GM21576 (cell line): ENCODE measurements around the gene ACAA2.

Experiments used
- ATAC-seq: cut with Tn5 transposase; IDR thresholded peaks from one replicate; pipeline ENCODE4 v1.9.1; 2021; ENCODE audit warnings: mild to moderate bottlenecking, moderate library complexity; ENCODE audit not compliant: unreplicated experiment

The ACAA2 gene, protein sequence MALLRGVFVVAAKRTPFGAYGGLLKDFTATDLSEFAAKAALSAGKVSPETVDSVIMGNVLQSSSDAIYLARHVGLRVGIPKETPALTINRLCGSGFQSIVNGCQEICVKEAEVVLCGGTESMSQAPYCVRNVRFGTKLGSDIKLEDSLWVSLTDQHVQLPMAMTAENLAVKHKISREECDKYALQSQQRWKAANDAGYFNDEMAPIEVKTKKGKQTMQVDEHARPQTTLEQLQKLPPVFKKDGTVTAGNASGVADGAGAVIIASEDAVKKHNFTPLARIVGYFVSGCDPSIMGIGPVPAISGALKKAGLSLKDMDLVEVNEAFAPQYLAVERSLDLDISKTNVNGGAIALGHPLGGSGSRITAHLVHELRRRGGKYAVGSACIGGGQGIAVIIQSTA

GRCh38 chr18:49813319-49814146, at the start of gene ACAA2:
TSS of gene ACAA2 (minus strand) at chr18:49813533. CDS start at chr18:49813484, 49 bp downstream.
- ATAC-seq = peak; percentile 76

DNA sequence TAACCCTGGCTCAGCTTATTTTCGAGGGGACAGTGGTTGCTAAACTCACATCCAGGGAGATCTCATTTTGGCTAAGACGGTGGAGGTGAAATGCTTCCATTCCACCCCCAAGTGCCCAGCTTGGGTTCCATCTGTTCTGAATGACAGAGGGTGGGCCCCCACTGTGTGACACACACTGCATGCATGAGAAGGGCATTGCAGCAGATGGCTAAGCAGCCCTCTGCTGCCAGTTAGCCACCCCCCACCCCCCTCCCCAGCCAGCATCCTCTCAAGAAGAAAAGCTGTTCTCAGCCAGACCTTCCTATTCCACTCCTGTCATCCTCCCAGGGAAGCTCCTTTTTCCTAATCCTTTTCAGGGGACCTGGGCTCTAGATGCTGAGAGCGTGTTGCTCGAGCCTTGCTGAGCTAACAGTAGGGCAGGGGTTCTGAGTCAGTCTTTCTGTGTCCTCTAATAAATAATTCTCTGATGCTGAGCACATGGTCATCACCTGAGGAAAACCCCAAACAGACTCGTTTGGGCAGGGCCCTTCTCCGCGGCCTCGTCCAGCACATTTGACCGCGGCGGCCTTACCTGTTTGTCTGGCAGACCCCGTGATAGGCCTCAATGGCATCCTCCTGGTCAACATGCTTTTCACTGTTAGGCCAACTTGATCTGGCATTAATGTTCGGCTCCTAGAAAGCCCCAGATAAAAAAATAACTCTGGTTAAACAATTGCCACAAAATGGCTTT, 49.5 kb upstream of the ACAA2 start:
- no peak for ATAC-seq

- no peak for ATAC-seq
Observed at GRCh38 chr18:49861659-49862058, 48.3 kb upstream of the ACAA2 start.

DNA sequence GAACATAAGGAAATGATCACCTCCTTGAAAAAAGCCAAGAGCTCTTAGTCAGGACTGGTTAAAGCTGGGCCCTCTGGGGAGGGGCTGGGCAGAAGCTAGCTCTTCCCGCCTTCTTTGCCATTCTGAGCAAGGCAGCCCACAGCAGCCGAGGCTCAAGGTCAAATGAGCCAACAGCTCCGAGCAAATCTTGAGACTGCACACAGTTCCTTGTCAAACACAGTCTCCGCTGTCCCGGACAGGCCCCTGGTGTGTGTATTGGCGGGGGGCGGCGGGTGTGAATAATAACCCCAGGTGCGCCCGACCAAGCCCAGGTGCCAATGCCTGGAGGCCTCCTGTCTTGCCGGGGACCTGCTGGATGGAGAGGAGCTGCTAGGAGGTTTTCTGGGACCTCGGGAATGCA, 46.4 kb upstream of the ACAA2 start:
- ATAC-seq = no peak

DNA sequence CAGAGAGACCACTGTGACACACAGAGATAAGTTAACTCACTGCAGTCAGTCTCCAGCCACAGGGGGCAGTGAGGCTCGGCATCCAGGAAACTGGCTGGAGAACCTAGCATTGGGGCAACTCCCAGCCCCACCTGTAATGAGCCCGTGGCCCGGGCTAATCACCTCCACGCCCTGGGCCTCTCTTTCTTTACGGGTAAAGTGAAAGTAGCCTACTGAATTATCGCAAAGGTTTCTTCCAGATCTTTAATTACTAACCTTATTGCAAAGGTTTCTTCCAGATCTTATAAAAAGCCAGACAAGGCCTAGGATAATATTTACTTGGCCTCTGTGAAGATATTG, 45.7 kb upstream of the ACAA2 start:
- ATAC-seq = no peak

- ATAC-seq = no peak
Observed at GRCh38 chr18:49858309-49859020, 45.1 kb upstream of the ACAA2 start.

- no peak for ATAC-seq
Observed at GRCh38 chr18:49857708-49858107, 44.4 kb upstream of the ACAA2 start.

- ATAC-seq = no peak
Observed at GRCh38 chr18:49856496-49856895, 43.2 kb upstream of the ACAA2 start.

DNA sequence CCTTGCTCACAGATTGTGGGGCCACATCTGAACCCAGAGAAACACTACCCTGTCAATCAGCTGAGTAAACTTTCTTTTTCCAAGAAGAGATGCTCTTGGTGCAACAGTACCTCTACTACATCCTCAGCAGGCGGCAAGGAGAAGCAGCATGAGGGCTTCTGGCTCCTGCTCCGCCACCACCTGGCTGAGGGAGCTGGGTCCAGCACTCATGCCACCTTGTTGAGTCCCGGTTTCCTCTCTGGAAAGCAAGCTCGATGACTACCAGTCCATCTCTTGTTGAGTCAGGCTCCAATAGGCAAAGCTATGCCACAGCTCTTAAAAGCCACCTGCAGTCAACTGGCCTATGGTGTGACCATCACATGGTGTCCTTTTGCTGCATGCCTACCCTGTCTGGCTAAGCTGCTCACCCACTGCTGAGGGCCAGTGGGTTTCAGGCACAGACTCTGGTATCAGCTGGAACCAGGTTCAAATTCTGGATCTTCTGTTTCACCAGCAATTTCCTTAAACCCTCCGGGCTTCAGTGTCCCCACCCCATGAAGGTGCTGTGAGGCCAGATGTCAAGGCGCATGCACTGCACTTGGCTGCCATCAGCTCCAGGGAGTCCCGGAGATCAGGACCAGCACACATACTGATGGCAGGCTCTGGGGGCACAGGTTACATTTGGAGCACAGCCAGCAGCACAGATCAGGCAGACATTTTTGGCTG, 42.5 kb upstream of the ACAA2 start:
- no peak for ATAC-seq

- ATAC-seq = no peak
Observed at GRCh38 chr18:49854681-49855080, 41.3 kb upstream of the ACAA2 start.

DNA sequence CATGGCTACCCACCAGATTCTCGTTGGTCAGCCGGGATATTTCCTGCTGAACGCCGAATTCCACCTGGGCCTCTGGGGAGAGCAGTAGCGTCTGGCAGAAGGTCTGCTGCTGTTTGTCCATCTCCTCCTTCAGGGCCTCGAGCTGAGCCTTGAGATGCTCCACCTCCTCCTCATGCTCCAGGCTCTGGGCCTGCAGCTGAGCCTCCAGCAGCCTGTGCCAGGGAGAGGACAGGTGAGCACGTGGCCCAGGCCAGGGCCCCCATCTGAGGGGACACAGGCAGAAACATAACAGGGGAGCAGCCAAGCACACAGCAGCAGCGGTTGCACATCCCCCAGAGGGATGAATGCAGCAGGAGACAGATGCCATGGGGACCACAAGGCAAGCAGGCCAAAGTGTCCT, 40.1 kb upstream of the ACAA2 start:
- ATAC-seq = no peak

DNA sequence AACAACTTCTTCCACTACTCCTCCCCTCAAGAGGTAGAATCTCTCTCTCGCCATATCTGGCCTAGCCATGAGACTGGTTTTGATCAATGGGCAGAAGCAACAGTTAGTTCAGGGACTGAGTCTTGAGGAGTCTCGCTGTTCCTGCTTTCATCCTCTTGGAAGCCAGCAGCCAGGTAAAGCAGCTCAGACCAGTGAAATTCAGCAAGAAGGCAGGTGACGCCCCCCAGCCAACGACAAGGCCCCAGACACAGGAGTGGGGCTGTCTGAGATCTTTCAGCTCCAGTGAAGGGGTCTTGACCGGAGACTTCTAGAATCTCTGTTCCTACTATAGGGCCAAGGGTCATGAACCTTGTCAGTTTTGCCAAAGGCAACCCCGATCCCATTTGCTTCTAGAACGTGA, 39.7 kb upstream of the ACAA2 start:
- no peak for ATAC-seq

GRCh38 chr18:49851624-49852023, 38.3 kb upstream of the ACAA2 start:
- no peak for ATAC-seq

DNA sequence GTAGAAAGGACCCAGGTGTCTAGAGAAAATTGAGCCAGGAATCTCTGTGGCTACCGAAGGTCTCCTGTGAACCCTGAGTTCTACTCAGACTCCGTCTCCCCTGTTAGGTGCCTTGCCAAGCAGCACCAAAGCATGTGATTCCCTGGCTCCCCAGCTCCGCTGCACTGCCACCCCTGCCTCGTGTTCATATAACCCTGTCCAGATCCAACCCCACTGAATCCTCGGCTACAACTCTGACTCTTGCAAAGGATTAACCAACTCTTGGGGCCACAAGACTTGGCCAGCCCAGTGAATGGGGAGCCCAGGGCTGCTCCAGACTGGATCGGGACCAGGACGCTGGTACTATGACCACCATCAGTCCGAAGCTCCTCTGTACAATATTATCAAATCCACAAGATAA, 37.3 kb upstream of the ACAA2 start:
- no peak for ATAC-seq

DNA sequence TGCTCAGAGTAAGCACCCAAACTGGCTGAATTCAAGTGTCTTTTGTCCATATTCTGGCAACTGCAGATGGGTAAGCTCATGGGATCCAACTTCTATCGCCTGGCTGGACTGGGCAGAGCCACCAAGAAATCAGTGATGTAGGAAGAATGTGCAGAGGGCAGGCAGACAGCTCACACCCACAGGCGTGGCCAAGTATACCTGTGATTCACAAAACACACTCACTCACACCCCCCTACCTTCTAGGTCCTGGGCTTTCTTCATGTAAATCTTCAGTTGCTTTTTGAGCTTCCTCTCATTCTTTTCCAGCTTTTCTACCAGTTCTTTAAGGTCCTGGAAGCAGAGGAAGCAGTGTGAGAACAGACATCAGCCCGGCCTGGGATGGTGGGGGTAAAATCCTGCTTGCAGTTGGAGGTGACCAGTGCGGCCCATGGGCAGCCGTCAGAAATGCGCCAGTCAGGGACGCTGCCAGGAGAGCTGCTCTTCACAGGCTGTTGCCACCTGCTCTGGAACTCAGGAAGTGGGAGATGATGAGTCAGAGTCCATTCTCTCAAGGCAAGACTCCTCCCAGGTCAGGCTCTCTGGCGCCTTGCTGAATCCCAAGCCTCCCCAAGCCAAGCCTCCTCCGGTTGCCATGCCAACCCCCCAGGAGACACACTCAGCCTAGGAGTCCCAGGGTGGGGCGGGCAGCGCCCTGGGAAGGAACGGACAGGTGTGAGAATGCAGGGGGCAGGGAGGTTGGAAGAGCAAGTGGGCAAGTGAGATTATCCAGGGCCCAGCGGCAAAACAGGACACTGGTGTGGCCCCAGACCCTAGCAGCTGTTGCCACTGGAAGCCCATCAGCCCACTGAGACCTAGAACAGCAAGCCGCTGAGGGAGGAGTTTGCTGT, 36.2 kb upstream of the ACAA2 start:
- no peak for ATAC-seq

DNA sequence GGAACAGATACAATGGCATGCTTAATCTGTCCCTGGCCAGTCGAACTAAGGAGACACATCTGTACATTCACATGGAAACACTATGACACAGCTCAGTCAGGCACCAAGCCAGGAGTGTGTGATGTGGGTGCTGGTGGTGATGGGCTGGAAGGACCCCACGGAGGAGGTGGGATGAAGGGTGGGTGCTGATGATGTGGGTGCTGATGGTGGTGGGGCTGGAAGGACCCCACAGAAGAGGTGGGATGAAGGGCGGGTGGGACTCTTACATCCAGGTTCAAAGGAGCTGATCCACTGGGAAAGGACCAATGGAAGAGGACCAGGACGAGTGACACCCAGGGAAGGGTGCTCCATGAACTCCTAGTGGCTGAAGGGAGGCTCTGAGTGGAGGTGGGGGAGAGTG, 34.8 kb upstream of the ACAA2 start:
- no peak for ATAC-seq

- no peak for ATAC-seq
Observed at GRCh38 chr18:49847524-49847923, 34.2 kb upstream of the ACAA2 start.

DNA sequence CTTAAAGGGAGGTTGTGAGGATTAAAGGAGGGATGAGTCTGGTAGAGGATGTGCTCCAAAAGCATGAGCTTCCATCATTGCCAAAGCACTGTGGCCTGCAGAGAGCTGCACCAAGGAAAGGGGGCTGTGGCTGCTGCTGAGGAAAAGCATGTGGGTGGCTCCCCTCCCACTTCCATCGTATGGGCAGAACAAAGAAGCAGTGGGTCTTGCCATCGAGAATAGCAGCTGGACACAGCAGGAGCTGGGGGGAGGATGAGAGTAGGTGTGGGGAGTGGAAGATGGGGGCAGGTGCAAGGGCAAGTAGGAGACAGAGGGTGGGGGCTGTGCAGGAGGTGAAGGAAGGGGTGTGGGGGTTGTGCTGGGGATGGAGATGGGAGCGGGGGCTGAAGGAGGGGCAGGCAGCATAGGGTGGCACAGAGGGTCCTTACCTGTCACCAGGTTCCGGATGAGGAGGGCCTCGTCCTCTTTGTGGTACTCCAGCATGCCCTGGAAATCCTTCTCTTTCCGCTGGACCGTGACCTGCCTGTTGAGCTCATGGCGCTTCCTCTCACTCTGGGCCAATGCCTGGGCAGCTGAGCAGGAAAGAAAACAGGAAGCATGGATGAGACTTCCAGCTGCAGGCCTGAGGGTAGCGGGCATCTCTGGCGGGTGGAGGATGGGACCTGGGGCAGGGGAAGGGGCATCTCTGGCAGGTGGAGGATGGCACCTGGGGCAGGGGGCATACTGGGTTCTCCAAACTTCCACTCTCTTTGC, 33.6 kb upstream of the ACAA2 start:
- ATAC-seq = no peak

- no peak for ATAC-seq
Observed at GRCh38 chr18:49846361-49846662, 33.0 kb upstream of the ACAA2 start.
